Ishikawa (cell line): ENCODE data around the gene WNK2.

Source experiments
- CEBPB ChIP-seq: IDR thresholded peaks from 2 replicates; pipeline ENCODE4 v1.6.1; 2012
- CREB1 ChIP-seq: IDR thresholded peaks from 2 replicates; pipeline ENCODE4 v1.6.1; 2012; ENCODE audit warnings: low read depth
- EGR1 ChIP-seq: IDR thresholded peaks from 2 replicates; pipeline ENCODE4 v1.6.1; 2012
- EP300 ChIP-seq: IDR thresholded peaks from 2 replicates; pipeline ENCODE4 v1.6.1; 2012; ENCODE audit warnings: borderline replicate concordance
- FOXM1 ChIP-seq: IDR thresholded peaks from 2 replicates; pipeline ENCODE4 v1.6.1; 2012; ENCODE audit warnings: low read depth, borderline replicate concordance
- RAD21 ChIP-seq: IDR thresholded peaks from 2 replicates; pipeline ENCODE4 v1.6.1; 2012; ENCODE audit warnings: low read depth
- TCF12 ChIP-seq: IDR thresholded peaks from 2 replicates; pipeline ENCODE4 v1.6.1; 2012; ENCODE audit warnings: low read depth
- TEAD4 ChIP-seq: IDR thresholded peaks from 2 replicates; pipeline ENCODE4 v1.6.1; 2012
- YY1 ChIP-seq: IDR thresholded peaks from 2 replicates; pipeline ENCODE4 v1.6.1; 2012; ENCODE audit warnings: low read depth
- TF ChIP-seq, protein P1 (sequence below): IDR thresholded peaks from 2 replicates; pipeline ENCODE4 v1.6.1; 2012
- TF ChIP-seq, protein P2 (sequence below): IDR thresholded peaks from 2 replicates; pipeline ENCODE4 v1.6.1; 2012; ENCODE audit warnings: low read depth, mild to moderate bottlenecking
- TF ChIP-seq, protein P3 (sequence below): IDR thresholded peaks from 2 replicates; pipeline ENCODE4 v1.6.1; 2012

DNA sequence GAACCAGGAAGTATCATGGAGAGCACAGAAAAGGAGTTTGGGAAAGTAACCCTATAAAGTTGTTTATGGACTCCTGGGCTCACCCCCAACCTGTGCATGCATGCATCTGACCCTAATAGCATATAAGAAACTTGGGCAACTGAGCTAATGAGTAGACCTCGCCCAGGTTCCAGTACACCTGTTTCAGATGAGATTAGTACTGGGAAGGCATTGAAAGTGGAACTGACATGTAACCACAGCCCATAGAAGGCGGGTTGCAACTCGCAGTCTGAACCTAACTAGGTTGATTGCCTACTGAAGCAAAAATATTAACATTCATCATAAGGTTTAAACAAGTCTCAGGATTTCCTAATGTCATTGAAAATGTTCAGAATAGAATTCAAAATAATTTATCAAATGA lies 87.0 kb downstream of the WNK2 start:
- TF ChIP-seq, protein P1, sequence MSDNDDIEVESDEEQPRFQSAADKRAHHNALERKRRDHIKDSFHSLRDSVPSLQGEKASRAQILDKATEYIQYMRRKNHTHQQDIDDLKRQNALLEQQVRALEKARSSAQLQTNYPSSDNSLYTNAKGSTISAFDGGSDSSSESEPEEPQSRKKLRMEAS: no peak
- no peak for TF ChIP-seq EP300
- TF ChIP-seq RAD21: no peak
- TF ChIP-seq FOXM1: no peak
- no peak for TF ChIP-seq TEAD4
- no peak for TF ChIP-seq EGR1
- no peak for TF ChIP-seq CEBPB
- TF ChIP-seq, protein P2, sequence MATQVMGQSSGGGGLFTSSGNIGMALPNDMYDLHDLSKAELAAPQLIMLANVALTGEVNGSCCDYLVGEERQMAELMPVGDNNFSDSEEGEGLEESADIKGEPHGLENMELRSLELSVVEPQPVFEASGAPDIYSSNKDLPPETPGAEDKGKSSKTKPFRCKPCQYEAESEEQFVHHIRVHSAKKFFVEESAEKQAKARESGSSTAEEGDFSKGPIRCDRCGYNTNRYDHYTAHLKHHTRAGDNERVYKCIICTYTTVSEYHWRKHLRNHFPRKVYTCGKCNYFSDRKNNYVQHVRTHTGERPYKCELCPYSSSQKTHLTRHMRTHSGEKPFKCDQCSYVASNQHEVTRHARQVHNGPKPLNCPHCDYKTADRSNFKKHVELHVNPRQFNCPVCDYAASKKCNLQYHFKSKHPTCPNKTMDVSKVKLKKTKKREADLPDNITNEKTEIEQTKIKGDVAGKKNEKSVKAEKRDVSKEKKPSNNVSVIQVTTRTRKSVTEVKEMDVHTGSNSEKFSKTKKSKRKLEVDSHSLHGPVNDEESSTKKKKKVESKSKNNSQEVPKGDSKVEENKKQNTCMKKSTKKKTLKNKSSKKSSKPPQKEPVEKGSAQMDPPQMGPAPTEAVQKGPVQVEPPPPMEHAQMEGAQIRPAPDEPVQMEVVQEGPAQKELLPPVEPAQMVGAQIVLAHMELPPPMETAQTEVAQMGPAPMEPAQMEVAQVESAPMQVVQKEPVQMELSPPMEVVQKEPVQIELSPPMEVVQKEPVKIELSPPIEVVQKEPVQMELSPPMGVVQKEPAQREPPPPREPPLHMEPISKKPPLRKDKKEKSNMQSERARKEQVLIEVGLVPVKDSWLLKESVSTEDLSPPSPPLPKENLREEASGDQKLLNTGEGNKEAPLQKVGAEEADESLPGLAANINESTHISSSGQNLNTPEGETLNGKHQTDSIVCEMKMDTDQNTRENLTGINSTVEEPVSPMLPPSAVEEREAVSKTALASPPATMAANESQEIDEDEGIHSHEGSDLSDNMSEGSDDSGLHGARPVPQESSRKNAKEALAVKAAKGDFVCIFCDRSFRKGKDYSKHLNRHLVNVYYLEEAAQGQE: no peak
- no peak for TF ChIP-seq CREB1
- TF ChIP-seq, protein P3, sequence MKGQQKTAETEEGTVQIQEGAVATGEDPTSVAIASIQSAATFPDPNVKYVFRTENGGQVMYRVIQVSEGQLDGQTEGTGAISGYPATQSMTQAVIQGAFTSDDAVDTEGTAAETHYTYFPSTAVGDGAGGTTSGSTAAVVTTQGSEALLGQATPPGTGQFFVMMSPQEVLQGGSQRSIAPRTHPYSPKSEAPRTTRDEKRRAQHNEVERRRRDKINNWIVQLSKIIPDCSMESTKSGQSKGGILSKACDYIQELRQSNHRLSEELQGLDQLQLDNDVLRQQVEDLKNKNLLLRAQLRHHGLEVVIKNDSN: no peak
- no peak for TF ChIP-seq TCF12
- no peak for TF ChIP-seq YY1
